Neural progenitor cell (in vitro differentiated cells): ENCODE data around the gene BRD4.

ENCODE experiments used
- EZH2 ChIP-seq: fragments of 200-600 bp; sonication (generic); IDR thresholded peaks from 2 replicates; pipeline ENCODE4 v1.6.1; 2017; ENCODE audit warnings: antibody characterized with exemption, mild to moderate bottlenecking, moderate library complexity
- EZH2phosphoT487 ChIP-seq: fragments of 200-600 bp; sonication (generic); IDR thresholded peaks from 2 replicates; pipeline ENCODE4 v1.6.1; 2017; ENCODE audit warnings: antibody characterized with exemption

- no peak for TF ChIP-seq EZH2phosphoT487
- TF ChIP-seq EZH2 = no peak
Observed at GRCh38 chr19:15289673-15290072, 42.7 kb downstream of the BRD4 start.
